Stomach (tissue), 9 donors: Measurements from ENCODE around the gene POU2AF1. TPM values are rescaled to one million over a fixed set of nuclear protein-coding genes. Genes with fewer than 3 reads are reported as not detected.

Experiments
- DNase-seq, 2 donors: peaks; one replicate each; pipeline versions ENCODE4 v3.0.0 to v3.0.0-alpha.2; 2013 to 2019
- H3K27ac ChIP-seq, 5 donors: fragments of 200-600 bp in 4 of 5; sonication (generic) in 4 of 5; one replicate each; pipeline ENCODE4 v1.5.1; 2013 to 2019; ENCODE audit warnings: mild to moderate bottlenecking in 1 of 5, moderate library complexity in 1 of 5
- H3K27me3 ChIP-seq, 3 donors: fragments of 200-600 bp; sonication (generic); one replicate each; pipeline ENCODE4 v1.5.1; 2017 to 2019; ENCODE audit warnings: mixed run types in 1 of 3
- H3K36me3 ChIP-seq, 4 donors: fragments of 200-600 bp; sonication (generic); 1 replicate in 3 of 4; 2 replicates in 1 of 4; pipeline ENCODE4 v1.5.1; 2016 to 2019
- H3K4me1 ChIP-seq, 4 donors: fragments of 200-600 bp; sonication (generic); one replicate each; pipeline ENCODE4 v1.5.1; 2016 to 2019
- H3K4me3 ChIP-seq, 4 donors: fragments of 200-600 bp; sonication (generic) in 3 of 4; one replicate each; pipeline ENCODE4 v1.5.1; 2016 to 2019; ENCODE audit warnings: mild to moderate bottlenecking in 1 of 4
- H3K9me3 ChIP-seq, 4 donors: fragments of 200-600 bp; sonication (generic); one replicate each; pipeline ENCODE4 v1.5.1; 2016 to 2019
- CTCF ChIP-seq, 7 experiments: fragments of 450-650 bp in 4 of 7; fragments of 200-600 bp in 3 of 7; sonication (generic) in 3 of 7; IDR thresholded peaks; one replicate each; pipeline ENCODE4 v1.5.1; 2016 to 2019; ENCODE audit warnings: antibody characterized with exemption in 7 of 7, control low read depth in 2 of 7, mild to moderate bottlenecking in 1 of 7
- EP300 ChIP-seq: sonication (generic); formaldehyde crosslinking; IDR thresholded peaks from one replicate; pipeline ENCODE4 v1.6.1; 2017; ENCODE audit warnings: antibody characterized with exemption
- POLR2A ChIP-seq, 4 donors: fragments of 450-650 bp; IDR thresholded peaks; one replicate each; pipeline ENCODE4 v1.6.1; 2016; ENCODE audit warnings: antibody characterized with exemption in 4 of 4, control low read depth in 2 of 4, mild to moderate bottlenecking in 1 of 4, moderate library complexity in 1 of 4
- POLR2AphosphoS5 ChIP-seq, 3 donors: sonication (generic); formaldehyde crosslinking; IDR thresholded peaks; one replicate each; pipeline ENCODE4 v1.6.1; 2016; ENCODE audit warnings: antibody characterized with exemption in 3 of 3
- WGBS, 5 donors: extraction: QIAGEN DNeasy Blood & Tissue Kit in 3 of 5; methylation state at CpG; one replicate each; pipeline versions ENCODE4 v1.1.5 to v1.1.7; 2013 to 2018; 5-methylcytosine and 5-hydroxymethylcytosine counted together
- intact Hi-C: fragments of 100-400 bp; cut with DNase I; formaldehyde crosslinking; loops from one replicate; pipeline ENCODE4 v1.15.1; 2023; ENCODE audit warnings: low total_unique reads
- polyA plus RNA-seq, 3 donors: library from polyadenylated mRNA; stranded (reverse); fragments of 200-250 nt; gene quantifications; one replicate each; pipeline ENCODE4 v1.2.3, GENCODE V29; 2013
- total RNA-seq, 5 donors: library from RNA; depleted of rRNA; stranded (reverse); fragments of >200 nt; gene quantifications; one replicate each; pipeline versions ENCODE4 v1.1.0 to v1.2.3, GENCODE V29; 2014 to 2016
- donor health status: healthy with polysubstance abuse.
- donor health status: Bipolar disorder and iron deficiency.
- donor health status: healthy.

Gene POU2AF1
- total and polyA plus RNA-seq, 8 donors, result 2.8 to 43.2 (median 8.8) TPM; not detected in 1

- H3K27ac ChIP-seq, result peak overlapping the region in 4 of 5 donors; percentile 57 to 74 (median 68)
- intact Hi-C loops, result no loop called here
These were observed 48.7 kb downstream of the POU2AF1 start for GRCh38 chr11:111330234-111330893.

DNA sequence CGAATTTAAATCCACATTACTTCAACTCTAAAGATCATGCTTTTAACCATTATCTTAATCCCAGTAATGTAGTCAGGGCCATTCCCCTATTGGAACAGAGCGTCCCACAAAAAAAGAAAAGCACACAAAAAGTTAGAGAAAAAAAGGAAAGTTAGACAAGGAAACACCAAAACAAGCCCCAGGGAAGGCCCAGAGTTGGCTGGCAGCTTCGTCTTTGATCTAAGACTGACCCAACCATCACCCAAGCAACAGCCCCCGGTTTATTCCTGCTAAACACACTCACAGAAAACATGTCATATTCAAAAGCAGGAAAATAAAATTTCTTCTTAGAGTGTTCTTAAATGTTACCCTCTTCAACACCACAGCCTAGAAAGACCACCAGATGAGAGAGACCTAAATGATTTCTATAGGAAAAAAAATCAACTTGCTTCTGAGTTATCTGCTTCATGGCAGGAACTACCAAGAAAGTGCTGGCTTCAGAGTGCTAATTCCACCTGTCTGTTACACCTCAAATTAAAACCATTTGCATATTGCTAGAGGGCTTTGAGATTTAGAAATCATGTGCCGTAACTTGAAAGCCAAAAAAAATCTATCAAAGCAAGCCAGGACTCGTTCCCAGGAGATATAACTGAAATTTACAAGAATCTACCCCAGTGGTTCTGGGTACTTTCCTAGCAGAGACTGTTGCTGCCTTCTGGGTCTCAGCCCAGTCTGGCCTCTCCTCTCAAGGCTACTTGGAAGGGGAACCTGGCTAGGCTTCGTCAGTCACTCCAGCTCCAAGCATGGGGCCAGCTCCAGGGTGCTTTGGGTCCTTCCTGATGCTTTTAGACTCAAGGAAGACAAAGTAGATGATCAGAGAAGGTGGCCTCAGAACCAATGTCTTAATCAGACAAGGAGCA lies 49.5 kb downstream of the POU2AF1 start:
- H3K4me1 ChIP-seq, result peaks cover 41 to 84% (median 63%) of the 10 kb centered on the region in 4 donors
- no peaks in the 10 kb centered on the region for H3K36me3 ChIP-seq
- intact Hi-C loops, result no loop called here
- no peaks in the 10 kb centered on the region for H3K27me3 ChIP-seq
- H3K27ac ChIP-seq, result peak overlapping the region; percentile 36 to 74 (median 57)
- WGBS, 5 donors, result 57 to 74% (median 65%) methylated on average over 7 of the region's 7 CpGs
- H3K4me3 ChIP-seq, result no peak overlapping the region
- no peaks in the 10 kb centered on the region for H3K9me3 ChIP-seq
- no peak for DNase-seq
- TF ChIP-seq POLR2A (IDR thresholded peaks at IDR 0.05) (no peak), EP300 (no peak), POLR2AphosphoS5 (IDR thresholded peaks at IDR 0.05) (no peak), CTCF (IDR thresholded peaks at IDR 0.05) (no peak)

More at GRCh38 chr11:111330234-111330893, 48.7 kb downstream of the POU2AF1 start:
- Histone ChIP-seq H3K36me3 (no peaks in the 10 kb centered on the region), H3K27me3 (no peaks in the 10 kb centered on the region), H3K9me3 (no peaks in the 10 kb centered on the region), H3K4me1 (peaks cover 46 to 89% (median 67%) of the 10 kb centered on the region in 4 donors), H3K4me3 (no peak overlapping the region)
- no peak for DNase-seq
- 62 to 88% (median 77%) methylated on average over 2 of the region's 2 CpGs for WGBS, 5 donors
- TF ChIP-seq POLR2A (IDR thresholded peaks at IDR 0.05) (no peak), POLR2AphosphoS5 (IDR thresholded peaks at IDR 0.05) (no peak), EP300 (no peak), CTCF (IDR thresholded peaks at IDR 0.05) (no peak)

DNA sequence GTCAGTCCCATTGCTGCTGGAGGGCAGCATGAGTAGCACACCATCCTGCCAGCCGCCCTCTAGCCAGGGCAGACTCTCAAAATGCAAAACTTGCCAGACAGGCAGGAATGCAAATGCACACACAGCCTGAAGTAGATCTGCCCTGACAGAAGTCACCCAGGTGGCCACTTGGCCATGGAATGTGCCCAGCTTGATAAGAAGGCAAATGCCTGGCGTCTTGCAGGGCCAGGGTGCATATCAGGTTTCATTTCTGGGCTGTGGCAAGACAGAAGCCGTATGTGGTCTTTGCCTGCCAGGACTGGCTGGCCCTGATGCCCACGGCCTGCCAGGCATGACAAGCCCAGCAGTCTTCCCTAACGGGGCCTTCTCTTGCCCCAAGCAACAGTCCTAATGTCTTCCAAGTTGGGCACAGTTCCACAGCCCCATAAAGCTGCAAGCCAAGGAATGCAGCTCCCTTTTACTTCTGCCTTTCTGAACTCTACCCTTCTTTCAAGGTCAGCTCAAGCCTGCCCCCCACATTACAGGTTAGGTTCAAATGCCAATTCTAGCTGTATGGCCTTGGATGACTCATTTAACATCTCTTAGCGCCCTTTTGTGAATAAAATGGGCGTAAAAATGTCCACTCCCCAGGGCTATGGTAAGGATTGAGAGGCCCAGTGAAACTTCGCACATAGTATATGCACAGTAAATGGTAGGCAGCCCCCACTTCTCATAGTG lies 51.0 kb downstream of the POU2AF1 start:
- H3K27me3 ChIP-seq, result no peaks in the 10 kb centered on the region
- H3K27ac ChIP-seq, result peak overlapping the region; percentile 72 to 79 (median 77)
- intact Hi-C loops, result no loop called here
- peaks cover 36 to 76% (median 56%) of the 10 kb centered on the region in 4 donors for H3K4me1 ChIP-seq
- peak in 1 of 2 donors; percentile 91 for DNase-seq
- H3K36me3 ChIP-seq, result no peaks in the 10 kb centered on the region
- no peak for TF ChIP-seq CTCF (IDR thresholded peaks at IDR 0.05)
- no peak for TF ChIP-seq POLR2A (IDR thresholded peaks at IDR 0.05)
- peak; percentile 50 to 90 (median 87) for TF ChIP-seq POLR2AphosphoS5 (IDR thresholded peaks at IDR 0.05)
- no peak for TF ChIP-seq EP300
- no peaks in the 10 kb centered on the region for H3K9me3 ChIP-seq
- WGBS, 5 donors, result 35 to 56% (median 46%) methylated on average over 8 of the region's 8 CpGs
- no peak overlapping the region for H3K4me3 ChIP-seq

GRCh38 chr11:111326824-111327223 lies 52.3 kb downstream of the POU2AF1 start:
- TF ChIP-seq EP300, result no peak
- no peak for TF ChIP-seq CTCF (IDR thresholded peaks at IDR 0.05)
- TF ChIP-seq POLR2A (IDR thresholded peaks at IDR 0.05), result no peak
- TF ChIP-seq POLR2AphosphoS5 (IDR thresholded peaks at IDR 0.05), result no peak
- Histone ChIP-seq H3K4me1 (peaks cover 31 to 64% (median 45%) of the 10 kb centered on the region in 4 donors), H3K9me3 (no peaks in the 10 kb centered on the region), H3K27ac (peak overlapping the region in 3 of 5 donors; percentile 72 to 79 (median 77)), H3K27me3 (no peaks in the 10 kb centered on the region), H3K4me3 (no peak overlapping the region), H3K36me3 (no peaks in the 10 kb centered on the region)
- WGBS, 5 donors, result 47 to 73% (median 52%) methylated on average over 4 of the region's 4 CpGs
- no peak for DNase-seq
- intact Hi-C loops, result no loop called here
